AG10803 (cell line): Measurements from ENCODE around the gene RUFY3.
"Not testable (repeated sequence)": the region's sequence is repeated elsewhere in the genome, so short reads cannot be mapped to it uniquely, and the experiment has no call there.

Source experiments
- DNase-seq: peaks from one replicate; pipeline ENCODE4 v3.0.0; 2010; ENCODE audit warnings: low read depth
- H3K4me3 ChIP-seq: 2 replicates; pipeline ENCODE4 v1.5.1; 2011; ENCODE audit warnings: mild to moderate bottlenecking, low read length, control low read depth
- CTCF ChIP-seq: conservative IDR thresholded peaks from 2 replicates; pipeline ENCODE4 v1.5.1; 2011; ENCODE audit warnings: mild to moderate bottlenecking, low read length, control low read depth, inconsistent platforms

The RUFY3 gene

GRCh38 chr4:70721747-70722146, at the start of gene RUFY3:
Gene RUFY3 (plus strand): TSS chr4:70721964. CDS start chr4:70722574, 610 bp downstream.
- peak; percentile 95 for DNase-seq
- TF ChIP-seq CTCF: no peak
- H3K4me3 ChIP-seq: peak within 1 kb of the TSS; percentile 73

- no peak overlapping the region for H3K4me3 ChIP-seq
- no peak for DNase-seq
- TF ChIP-seq CTCF: no peak
Observed at GRCh38 chr4:70674191-70674590, 47.6 kb upstream of the RUFY3 start.

GRCh38 chr4:70674731-70675130, 47.0 kb upstream of the RUFY3 start:
- H3K4me3 ChIP-seq: no peak overlapping the region
- DNase-seq: no peak
- TF ChIP-seq CTCF: no peak

GRCh38 chr4:70676554-70677090, 45.1 kb upstream of the RUFY3 start:
- no peak for TF ChIP-seq CTCF
- no peak overlapping the region for H3K4me3 ChIP-seq
- no peak for DNase-seq

GRCh38 chr4:70678383-70678999, 43.3 kb upstream of the RUFY3 start:
- H3K4me3 ChIP-seq: no peak overlapping the region
- no peak for DNase-seq
- TF ChIP-seq CTCF: no peak

- no peak for TF ChIP-seq CTCF
- no peak for DNase-seq
- no peak overlapping the region for H3K4me3 ChIP-seq
Observed at GRCh38 chr4:70680934-70681333, 40.8 kb upstream of the RUFY3 start.

GRCh38 chr4:70681704-70682103, 40.1 kb upstream of the RUFY3 start:
- H3K4me3 ChIP-seq: no peak overlapping the region
- no peak for TF ChIP-seq CTCF

GRCh38 chr4:70682142-70682541, 39.6 kb upstream of the RUFY3 start:
- not testable (repeated sequence) for DNase-seq

More at GRCh38 chr4:70681704-70682103, 40.1 kb upstream of the RUFY3 start:
- DNase-seq: no peak

More at GRCh38 chr4:70682142-70682541, 39.6 kb upstream of the RUFY3 start:
- H3K4me3 ChIP-seq: not testable (repeated sequence)
